ENCODE results near the gene DNAJC16.

The DNAJC16 gene

GRCh38 chr1:15620902-15621682 lies 94.4 kb downstream of the DNAJC16 start:
- no peak for DNase-seq (ENCODE audit: low read depth in 2 of 2)

GRCh38 chr1:15621975-15622374 lies 95.3 kb downstream of the DNAJC16 start:
- DNase-seq (ENCODE audit: low read depth in 2 of 2) = no peak

- no peak for DNase-seq (ENCODE audit: low read depth in 2 of 2)
Measured at GRCh38 chr1:15622712-15623373, 96.2 kb downstream of the DNAJC16 start.

- DNase-seq (ENCODE audit: low read depth in 2 of 2) = no peak
Measured at GRCh38 chr1:15623435-15623834, 96.8 kb downstream of the DNAJC16 start.

- DNase-seq (ENCODE audit: low read depth in 2 of 2) = no peak
Measured at GRCh38 chr1:15624133-15624714, 97.6 kb downstream of the DNAJC16 start.

GRCh38 chr1:15625056-15625917 lies 98.6 kb downstream of the DNAJC16 start:
- DNase-seq (ENCODE audit: low read depth in 2 of 2) = no peak

Data from stimulated activated CD8-positive, alpha-beta memory T cell treated with anti-CD3 and anti-CD28 coated beads, Interleukin-15, amount 100 ng/mL, for 48 hours (primary cell).